IMR-90 (cell line): ENCODE measurements around the gene ATP1B1.

ENCODE experiments used
- FOS ChIP-seq: fragments of 150-350 bp; IDR thresholded peaks from 2 replicates; pipeline ENCODE4 v1.6.1; 2016; ENCODE audit warnings: low read depth, low read length
- POLR2A ChIP-seq: IDR thresholded peaks from 2 replicates; pipeline ENCODE4 v1.6.1; 2012; ENCODE audit warnings: mild to moderate bottlenecking, low read depth, low read length
- RAD21 ChIP-seq: IDR thresholded peaks from 2 replicates; pipeline ENCODE4 v1.6.1; 2012; ENCODE audit warnings: low read length, improper control_type of control experiment
- TF ChIP-seq, protein P1 (sequence below): fragments of 150-350 bp; IDR thresholded peaks from 2 replicates; pipeline ENCODE4 v1.6.1; 2017; ENCODE audit warnings: mild to moderate bottlenecking, antibody characterized with exemption, low read length, low read depth
- TF ChIP-seq, protein P2 (sequence below): conservative IDR thresholded peaks from 2 replicates; pipeline ENCODE4 v1.5.1; 2012; ENCODE audit warnings: mild to moderate bottlenecking, low read depth, low read length, improper control_type of control experiment

DNA sequence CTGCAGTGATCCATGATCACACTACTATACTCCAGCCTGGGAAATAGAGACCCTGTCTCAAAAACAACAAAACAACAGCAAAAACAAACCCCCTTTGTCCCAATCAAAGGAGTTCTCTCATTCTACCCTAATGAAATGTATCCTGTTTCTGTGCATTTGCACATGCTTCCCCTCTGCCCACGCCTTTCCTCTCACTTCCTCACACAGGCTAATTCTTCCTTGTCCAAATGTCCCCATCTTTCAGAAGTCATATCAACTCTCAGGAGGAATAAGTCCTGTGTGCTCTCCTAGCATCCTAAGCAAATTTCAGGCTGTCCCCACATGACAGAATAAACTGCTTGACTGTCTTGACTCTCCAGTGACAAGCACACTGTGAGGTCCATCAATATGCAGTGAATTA lies 8.1 kb upstream of the ATP1B1 start:
- TF ChIP-seq RAD21 (no peak), POLR2A (no peak), FOS (no peak)
- TF ChIP-seq, protein P1, sequence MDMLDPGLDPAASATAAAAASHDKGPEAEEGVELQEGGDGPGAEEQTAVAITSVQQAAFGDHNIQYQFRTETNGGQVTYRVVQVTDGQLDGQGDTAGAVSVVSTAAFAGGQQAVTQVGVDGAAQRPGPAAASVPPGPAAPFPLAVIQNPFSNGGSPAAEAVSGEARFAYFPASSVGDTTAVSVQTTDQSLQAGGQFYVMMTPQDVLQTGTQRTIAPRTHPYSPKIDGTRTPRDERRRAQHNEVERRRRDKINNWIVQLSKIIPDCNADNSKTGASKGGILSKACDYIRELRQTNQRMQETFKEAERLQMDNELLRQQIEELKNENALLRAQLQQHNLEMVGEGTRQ, result no peak
- TF ChIP-seq, protein P2, sequence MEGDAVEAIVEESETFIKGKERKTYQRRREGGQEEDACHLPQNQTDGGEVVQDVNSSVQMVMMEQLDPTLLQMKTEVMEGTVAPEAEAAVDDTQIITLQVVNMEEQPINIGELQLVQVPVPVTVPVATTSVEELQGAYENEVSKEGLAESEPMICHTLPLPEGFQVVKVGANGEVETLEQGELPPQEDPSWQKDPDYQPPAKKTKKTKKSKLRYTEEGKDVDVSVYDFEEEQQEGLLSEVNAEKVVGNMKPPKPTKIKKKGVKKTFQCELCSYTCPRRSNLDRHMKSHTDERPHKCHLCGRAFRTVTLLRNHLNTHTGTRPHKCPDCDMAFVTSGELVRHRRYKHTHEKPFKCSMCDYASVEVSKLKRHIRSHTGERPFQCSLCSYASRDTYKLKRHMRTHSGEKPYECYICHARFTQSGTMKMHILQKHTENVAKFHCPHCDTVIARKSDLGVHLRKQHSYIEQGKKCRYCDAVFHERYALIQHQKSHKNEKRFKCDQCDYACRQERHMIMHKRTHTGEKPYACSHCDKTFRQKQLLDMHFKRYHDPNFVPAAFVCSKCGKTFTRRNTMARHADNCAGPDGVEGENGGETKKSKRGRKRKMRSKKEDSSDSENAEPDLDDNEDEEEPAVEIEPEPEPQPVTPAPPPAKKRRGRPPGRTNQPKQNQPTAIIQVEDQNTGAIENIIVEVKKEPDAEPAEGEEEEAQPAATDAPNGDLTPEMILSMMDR, result no peak
